GM18519 (cell line): Measurements from ENCODE around the gene ANO1.

ENCODE experiments used
- ATAC-seq: cut with Tn5 transposase; IDR thresholded peaks from one replicate; pipeline ENCODE4 v1.9.1; 2021; ENCODE audit warnings: mild to moderate bottlenecking, moderate library complexity; ENCODE audit not compliant: unreplicated experiment, low FRiP score

ANO1 gene

GRCh38 chr11:70049045-70049444 is 29.1 kb upstream of the ANO1 start:
- ATAC-seq: no peak

GRCh38 chr11:70050243-70050642 is 27.9 kb upstream of the ANO1 start:
- no peak for ATAC-seq

DNA sequence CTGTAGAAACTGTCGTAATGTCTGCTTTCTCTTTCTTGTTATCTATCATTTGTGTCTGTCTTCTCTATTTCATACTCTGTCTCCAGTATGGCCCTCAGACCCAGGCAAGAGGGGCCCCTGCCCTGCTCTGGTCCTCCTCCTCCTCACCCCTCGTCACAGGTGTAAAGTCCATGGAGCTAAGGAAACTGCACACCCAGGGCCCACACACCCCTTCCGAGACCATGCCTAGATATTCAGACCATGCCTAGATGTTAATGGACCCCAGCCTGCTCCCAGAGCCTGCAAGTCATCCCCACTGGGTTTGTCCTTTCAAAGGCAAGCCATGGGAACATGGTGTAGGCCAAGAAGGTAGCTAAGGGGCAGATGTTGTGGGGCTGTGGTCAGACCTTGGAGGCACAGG is 24.1 kb upstream of the ANO1 start:
- no peak for ATAC-seq

DNA sequence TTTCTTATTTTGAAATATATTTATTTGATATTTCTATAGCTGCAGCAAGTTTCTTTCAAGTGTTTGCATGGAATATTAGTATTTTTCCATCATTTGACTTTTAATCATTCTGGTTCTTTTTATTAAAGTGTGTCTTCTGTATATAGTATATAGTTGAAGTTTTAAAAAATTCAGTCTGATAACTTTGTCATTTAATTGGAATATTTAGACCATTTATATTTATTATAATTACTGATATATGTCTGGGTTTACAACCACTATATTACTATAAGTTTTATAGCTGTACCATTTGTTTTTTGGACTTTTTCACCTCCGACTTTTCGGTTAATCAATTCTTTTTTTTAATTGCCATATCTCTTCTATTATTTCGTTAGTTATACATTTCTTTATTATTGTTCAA is 22.7 kb upstream of the ANO1 start:
- ATAC-seq: no peak

DNA sequence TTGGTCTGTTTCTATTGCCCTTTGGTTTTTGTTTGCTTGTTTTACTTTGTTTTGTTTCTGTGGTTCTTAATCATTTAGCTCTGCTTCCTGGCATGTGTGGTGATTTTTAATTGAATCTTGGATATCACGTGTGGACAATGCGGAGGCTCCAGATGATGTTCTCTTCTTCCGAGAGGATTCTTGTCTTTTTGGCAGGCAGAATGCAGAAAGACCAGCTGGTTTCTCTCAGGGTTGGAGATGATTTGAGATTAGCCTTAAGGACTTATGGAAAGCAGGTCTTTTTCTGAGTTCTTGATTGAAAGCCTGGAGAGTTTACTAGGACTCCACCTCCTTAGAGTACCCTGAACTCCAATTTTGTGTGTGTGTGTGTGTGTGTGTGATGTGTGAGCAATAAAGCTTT is 21.0 kb upstream of the ANO1 start:
- no peak for ATAC-seq

GRCh38 chr11:70059971-70060370 is 18.1 kb upstream of the ANO1 start:
- no peak for ATAC-seq

DNA sequence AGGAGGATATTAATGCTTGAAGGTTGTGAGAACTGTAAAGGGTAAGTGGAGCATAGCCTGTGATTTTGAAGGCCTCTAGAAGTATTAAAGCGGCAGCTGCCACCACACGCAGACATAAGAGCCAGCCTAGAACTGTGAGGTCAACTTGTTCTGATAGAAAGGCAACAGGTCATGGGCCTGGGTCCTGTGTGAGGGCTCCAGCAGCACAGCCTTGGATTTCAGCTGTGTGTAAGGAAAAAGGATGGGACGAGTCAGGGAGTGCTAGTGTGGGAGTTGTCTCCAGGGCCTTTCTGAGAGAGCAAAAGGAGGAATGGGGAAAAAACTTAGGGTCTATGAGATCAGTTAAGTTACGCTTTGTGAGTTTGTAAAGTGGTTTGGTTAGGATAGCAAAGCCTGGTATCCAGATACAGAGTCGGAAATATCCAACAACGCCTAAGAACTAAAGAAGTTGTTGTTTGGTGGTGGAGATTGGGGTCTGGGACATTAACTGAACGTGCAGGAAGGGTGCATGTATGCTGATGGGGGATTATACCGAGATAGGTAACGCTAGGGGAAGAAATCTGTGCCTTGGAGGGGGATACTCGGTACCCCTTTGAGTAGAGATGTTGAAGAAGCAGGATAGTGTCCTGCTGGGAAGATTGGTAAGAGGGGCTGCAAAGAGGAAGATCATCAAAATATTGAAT is 17.4 kb upstream of the ANO1 start:
- no peak for ATAC-seq

DNA sequence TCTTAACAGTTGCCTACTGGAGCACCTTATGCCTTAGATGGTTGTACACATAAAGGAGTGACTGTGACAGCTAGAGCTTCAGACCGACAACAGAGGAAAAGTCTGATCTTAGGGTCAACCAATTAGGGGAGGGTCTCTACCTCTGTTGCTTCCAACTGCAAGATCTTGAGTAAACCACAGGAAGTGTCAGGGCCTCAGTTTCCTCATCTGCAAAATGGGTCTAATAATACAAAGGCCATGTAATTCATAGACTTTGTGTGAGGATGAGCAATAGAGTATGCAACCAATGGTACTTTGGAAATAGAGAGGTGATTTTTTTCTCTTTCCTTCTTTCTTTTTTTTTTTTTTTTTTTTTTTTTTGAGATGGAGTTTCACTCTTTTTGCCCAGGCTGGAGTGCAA is 16.4 kb upstream of the ANO1 start:
- no peak for ATAC-seq

GRCh38 chr11:70063121-70063520 is 15.0 kb upstream of the ANO1 start:
- ATAC-seq: no peak

DNA sequence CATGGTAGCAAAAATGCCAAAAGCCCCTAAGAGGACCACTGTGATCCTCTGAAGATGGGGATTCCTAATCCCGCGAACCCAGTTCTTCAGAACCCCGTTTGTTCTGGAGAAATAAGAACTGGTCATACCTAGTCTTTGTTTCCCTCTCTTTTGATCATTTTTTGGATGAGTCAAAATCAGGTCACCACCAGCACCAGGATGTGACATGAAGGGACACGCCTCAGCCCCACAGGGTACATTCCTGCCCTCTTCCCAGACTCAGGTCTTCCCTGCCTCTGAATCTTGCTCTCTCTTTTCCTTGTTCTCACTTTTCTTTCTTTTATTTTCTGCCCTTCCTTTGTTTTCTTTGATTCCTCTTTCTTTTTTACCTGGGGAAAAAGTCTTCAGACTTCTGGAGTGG is 14.6 kb upstream of the ANO1 start:
- no peak for ATAC-seq

- ATAC-seq: no peak
Observed at GRCh38 chr11:70064008-70064725, 13.9 kb upstream of the ANO1 start.

- ATAC-seq: no peak
Observed at GRCh38 chr11:70064726-70065317, 13.3 kb upstream of the ANO1 start.

GRCh38 chr11:70065318-70066135 is 12.6 kb upstream of the ANO1 start:
- ATAC-seq: no peak

GRCh38 chr11:70066136-70066520 is 12.0 kb upstream of the ANO1 start:
- ATAC-seq: no peak

- ATAC-seq: no peak
Observed at GRCh38 chr11:70066628-70067027, 11.5 kb upstream of the ANO1 start.

DNA sequence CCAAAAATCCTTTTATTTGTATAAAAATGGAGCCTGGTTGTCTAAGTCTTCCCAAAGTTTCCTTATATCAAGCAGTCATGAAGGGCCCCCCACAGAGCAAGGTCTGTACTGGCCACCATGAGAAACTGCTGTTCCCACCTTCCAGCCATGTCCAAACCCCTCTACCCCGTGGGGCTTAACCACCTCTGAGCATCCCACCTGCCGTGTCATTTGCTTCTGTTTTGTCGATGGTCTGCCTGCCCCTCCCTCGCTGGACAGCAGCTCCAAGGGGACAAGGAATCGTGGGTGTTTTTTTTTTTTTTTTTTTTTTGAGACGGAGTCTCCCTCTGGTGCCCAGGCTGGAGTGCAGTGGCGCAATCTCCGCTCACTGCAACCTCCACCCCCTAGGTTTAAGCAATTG is 11.1 kb upstream of the ANO1 start:
- ATAC-seq: no peak

DNA sequence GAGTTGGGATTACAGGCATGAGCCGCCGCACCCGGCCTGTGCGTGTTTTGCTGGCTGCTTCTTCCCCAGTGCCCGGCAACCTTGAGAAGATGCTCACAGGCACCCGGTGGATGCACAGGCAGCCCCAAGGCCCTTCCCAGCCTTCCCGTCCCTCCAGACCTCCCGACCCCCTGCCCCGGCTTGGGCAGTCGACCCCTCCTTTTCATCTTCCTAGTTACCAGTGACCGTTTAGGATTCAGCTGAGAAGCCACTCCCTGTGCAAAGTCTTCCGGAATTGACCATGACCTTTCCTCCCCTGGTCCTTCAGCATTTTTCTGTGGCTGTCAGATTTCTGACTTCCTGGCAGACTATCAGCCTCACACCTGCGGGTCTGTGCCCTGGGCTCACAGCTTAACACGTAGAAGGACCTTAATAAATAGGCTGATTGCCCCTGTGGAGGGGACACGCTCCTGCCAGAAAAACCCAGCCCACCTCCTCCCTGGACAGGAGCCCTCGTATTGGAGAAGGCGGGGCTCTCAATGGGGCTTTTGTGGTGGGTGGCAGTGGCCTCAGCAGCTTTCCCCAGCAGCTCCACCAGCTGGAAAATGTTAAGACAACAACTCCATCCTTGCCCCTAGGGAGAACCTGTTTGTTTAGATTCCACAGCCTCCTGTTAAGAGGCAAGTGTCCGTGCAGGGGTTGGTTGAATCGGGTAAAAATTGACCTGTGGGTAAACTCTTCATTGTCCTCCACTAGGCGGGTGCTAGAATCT is 10.4 kb upstream of the ANO1 start:
- no peak for ATAC-seq

DNA sequence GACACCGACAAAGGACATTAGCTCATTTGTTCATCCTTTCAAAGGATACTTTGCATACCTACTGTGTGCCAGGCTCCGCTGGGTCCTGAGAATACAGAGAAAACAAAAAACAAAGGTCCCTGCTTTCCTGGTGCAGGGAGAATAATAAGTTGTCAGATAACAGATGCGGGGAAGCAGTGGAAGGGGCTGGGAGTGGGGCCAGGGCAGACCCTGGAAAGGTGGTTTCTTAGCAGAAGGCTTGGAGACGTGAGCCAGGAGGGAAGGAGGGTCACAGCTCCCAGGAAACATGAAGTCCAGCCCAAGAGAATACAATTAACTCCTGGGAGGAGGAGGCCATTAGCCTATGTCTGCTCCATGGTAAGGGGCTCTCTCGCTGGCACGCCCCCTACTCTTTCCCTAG is 9.8 kb upstream of the ANO1 start:
- ATAC-seq: no peak

GRCh38 chr11:70068950-70069349 is 9.2 kb upstream of the ANO1 start:
- ATAC-seq: no peak

DNA sequence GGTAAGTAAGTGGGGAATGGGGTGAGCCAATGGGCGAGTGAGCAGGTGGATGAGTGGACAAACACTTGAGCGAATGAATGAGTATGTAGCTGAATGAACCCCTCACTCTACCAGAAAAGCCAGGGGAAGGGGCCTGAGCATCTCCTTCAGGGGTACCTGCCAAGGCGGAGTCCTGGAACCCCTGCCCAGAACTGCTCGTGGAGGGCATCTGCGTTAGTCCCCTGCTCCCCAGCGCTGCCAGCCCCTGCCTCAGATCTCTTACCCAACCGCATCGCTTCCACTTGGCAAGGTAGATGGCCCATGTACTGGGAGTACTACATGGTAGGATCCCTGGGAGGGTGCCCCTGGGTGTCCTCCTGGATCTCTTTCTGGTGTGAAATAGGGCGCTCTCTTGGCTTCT is 7.4 kb upstream of the ANO1 start:
- ATAC-seq: no peak

DNA sequence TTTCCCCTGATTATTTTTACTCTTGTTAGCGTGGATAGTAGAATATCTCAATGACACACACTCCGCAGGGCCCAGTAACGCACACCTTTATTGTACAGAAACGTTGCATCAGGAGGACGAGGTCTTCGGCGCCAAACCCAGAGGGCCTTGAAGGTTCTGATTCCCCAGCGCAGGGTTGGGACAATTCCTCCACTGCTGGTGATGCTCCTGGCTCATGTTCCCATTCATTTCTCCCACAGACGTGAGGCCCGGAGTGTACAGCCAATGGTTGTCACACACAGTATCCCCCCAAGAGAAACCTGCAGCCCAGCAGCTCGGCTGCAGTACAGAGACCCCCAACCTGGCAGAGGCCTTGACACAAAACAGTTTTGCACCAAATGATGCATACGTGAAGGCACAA is 6.1 kb upstream of the ANO1 start:
- ATAC-seq: no peak
